NCI-H187 treated with DMSO at 0.1 percent for 48 hours (cell line): ENCODE results near the gene RPS6KA2.
A peak's percentile ranks its signal among the peaks of the same experiment; 100 is the strongest.

Experiments
- DNase-seq: peaks from one replicate; lab custom pipeline; 2025; lab: John Stamatoyannopoulos, UW

The RPS6KA2 gene

DNA sequence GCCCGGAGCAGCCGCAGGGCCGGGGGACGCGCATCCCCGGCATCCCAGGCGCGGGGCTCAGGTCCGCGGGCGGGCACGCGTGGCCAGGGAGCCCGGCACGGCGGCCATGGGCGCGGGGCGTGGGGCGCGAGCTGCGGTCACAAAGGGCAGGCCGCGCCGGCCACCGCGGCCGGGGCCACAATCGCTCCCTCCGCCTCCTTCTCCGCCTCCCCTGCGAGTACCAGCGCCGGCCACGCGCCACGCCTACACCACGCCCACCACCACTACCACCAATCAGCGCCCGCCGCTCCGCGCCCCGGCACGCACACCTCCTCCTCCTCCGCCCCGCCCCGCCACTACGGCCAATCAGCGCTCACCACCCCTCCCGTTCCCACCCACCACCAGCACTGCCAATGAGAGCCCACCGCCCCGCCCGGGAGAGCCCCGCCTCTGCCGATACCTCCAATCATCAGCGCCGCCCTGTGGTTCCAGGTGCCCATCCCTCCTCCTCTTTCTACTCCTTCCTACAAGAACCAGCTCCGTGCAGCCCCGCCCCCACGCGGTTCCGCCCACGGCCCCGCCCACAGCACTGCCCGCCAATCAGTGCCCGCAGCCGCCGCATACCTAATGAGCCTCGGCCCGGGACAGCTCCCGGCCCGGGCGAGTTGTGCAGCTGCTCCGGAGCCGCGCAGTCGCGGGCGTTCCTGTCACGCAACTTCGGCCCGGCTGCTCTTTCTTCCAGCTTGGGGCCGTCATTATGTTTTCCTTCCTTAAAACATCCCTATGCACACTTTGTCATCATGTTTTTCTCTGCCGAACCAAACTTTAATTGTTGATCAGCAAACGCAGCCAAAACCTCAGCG, at the start of gene RPS6KA2:
Gene RPS6KA2, minus strand, starts transcription at position 219 of the 842 bp plus-strand sequence. CDS start 232 bp downstream, outside the sequence.
- DNase-seq = peak; percentile 94

DNA sequence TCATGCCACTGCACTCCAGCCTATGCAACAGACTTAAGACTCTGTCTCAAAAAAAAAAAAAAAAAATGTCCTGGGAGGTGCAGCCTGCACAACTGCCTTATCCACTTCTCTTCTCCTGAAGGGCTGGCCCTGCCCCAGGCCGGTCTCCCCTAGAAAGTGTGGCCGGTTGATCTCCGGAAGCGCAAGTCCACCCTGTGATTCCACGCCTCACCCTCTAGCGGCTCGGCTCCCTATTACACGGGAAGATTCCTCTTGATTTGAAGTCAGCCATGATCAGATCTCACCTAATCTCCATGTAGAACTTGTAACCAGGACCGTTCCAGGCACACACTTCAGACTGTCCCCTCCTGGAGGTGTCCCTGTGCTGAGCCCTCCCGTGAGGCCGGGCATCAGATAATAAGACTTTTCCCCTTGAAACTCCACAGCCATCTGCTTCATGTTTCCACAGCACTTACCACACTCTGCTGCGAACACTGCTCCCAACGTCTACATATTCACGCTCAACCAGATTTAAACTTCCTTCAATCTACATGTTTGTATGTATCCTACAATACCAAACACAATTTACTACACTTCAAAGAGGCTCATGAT, 49.3 kb upstream of the RPS6KA2 start:
- no peak for DNase-seq

DNA sequence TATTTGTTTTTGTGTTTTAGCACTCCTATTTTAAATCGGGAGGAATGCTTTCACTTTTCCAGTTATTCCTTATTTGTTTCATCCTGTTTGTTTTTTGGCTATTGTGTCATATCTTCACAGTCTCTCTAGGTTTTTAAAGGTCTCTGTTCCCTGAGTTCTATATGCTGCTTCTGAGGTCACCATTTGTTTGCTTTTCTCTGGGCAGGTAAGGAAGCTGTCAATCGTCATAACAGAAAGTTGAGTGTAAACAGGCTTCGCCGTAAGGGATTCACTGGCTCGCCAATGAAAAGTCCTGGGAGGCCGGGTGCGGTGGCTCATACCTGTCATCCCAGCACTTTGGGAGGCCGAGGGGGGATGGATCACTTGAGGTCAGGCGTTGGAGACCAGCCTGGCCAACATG, 48.7 kb upstream of the RPS6KA2 start:
- DNase-seq = no peak

DNA sequence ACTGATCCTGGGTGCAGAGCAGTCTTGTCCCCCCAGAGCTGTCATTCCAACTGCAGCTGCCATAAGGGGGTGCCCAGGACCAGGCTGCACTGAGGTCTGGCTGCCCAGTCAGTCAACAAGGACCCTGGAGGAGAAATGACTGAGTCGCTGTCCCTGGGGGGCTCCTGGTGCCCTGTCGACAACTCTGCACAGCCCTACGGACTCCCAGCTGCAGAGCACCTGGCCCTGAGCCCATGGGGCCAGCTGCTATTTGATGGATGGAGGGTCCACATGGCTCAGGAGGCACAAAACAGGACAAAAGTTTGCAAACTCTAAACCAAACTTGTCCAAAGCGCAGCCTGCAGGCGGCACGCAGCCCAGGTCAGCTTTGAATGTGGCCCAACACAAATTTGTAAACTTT, 46.3 kb upstream of the RPS6KA2 start:
- DNase-seq = no peak

DNA sequence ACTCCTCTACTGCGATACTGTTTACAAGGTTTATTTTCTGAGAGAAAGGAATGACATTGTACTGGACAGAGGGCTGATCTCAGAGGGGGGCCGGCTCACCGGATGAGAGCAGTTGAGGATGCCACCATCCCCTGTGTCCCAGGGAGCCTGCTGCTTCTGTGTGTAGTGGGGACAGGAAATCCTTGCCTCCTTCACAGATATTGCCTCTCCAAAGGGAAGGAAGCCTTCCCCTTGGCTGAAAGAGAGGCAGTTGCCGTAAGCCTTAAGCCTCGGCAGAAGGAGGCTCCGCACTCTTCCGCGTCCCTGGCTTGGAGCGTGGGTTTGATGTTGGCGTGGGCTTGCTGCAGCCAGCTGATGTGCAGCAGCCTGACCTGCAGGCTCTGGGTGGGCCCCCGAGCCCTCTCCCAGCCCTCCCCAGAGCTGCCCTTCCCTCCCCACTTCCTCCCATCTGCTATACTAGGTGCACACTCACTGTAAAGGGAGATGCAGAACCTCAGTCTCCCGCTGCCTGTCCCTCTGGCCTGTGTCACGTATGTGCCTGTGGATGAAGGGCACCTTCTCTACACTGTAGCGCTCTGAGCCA, 45.7 kb upstream of the RPS6KA2 start:
- no peak for DNase-seq

DNA sequence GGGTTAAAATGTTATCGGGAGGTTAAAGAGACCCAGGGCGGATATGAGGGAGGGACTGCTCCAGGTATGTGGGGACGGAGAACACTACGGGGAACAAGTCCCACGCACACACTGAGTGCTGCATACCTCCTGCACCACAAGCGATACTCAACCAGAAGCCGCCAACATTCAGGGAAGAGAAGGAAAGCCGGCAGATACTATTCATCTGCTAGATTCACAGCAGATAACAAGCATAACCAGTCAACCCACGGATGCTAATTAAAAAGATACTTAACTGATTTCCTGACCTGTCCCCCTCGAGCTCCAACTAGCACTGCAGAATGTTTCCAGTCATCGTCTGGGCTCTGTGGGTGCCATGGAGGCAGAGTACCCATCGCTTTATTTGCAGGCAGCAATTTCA, 45.1 kb upstream of the RPS6KA2 start:
- no peak for DNase-seq

DNA sequence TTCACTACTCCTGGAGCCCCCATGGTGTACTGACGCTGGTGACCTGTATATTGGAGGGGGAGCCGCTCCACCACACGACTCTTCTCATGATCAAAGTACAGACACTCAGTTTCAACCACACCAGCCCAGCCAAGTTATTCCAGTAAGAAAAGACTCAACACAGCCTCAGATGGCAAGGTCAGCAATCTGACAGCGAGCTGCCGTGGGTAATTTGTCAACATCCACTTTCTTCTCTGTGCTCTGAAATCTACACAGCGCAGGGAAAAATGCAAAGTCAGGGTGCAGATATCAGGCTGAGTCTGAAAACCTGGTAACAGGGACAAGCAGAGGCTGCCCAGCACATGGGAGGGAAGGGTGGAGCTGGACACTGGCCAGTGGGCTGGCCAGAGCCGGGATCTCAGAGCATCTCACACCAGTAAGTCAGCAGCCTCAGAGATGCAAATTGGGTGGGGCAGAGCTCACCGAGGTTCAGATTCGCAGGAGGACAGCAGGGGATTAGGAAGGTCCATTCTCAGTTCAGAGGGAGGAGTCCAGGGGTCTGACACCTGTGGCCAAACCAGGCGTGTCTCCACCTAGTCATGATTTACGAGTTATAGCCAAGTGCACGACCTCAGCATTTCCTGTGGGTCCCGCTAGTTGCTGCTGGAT, 44.5 kb upstream of the RPS6KA2 start:
- DNase-seq = no peak

DNA sequence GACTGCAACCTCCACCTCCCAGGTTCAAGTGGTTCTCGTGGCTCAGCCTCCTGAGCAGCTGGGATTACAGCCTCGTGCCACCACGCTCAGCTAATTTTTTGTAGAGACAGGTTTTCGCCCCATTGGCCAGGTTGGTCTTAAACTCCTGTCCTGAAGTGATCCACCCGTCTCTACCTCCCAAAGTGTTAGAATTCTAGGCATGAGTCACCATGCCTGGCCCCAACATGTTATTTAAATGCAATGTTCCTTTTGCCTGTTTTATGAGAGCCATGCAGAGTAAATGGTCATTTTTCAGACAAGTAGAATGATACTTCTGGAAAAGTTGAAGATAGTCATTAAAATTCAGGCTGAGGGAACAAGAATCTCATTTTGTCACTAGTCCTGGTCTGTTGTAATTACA, 43.8 kb upstream of the RPS6KA2 start:
- no peak for DNase-seq

DNA sequence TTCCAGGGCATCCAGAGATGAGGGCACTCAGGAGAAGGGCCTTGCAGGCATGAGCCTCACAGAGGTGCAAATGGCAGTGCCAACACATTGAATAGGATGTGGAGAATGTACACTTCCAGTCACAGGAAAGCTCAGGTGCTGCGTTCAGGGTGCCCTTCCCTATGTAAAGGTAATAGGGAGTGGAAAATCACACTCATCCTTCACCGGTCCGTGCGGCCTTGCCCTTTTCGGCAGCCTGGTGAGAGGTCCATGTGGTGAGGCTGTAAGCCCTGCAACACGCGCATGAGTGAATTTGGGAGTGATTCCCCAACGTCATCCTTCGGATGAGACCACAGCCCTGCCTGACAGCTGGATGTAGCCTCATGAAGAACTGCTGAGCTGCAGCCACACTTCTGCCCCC, 43.0 kb upstream of the RPS6KA2 start:
- DNase-seq = no peak

DNA sequence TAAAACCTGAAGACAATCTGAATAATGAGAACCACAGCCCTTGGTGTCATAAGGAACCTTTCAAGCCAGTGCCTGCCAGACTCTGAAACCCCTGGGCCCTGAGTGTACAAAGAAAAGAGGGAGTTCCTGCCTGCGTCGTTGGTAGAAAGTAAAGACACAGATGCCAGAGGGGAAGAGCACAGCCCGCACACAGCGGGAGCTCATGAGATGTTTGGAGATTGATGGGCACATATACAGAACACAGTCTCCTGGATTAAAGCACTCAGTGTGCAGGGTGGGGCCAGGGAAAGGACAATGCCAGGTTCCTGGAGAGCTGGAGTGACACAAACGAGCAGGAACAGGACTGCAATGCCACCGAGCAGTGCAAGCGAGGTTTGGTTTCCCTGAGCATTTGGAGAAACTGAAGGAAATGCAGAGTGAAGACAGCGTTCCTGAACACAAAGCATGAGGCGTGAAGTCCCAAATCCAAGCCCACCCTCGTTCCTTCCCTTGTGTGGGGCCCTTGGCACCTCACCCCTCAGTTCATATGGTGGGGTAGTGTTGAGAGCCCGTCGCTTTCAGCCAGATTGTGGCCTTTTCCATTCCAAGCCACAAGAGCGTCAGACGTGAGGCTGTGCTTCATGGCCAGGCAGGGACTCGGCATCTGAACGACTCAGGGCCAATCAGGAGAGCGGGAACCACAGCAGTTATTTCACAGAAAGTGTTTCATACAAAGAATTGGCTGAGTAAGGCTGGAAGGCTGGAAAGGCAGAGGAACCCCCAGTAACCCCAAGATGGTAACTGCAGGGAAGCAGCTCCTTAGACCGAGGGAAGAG, 41.0 kb upstream of the RPS6KA2 start:
- DNase-seq = no peak

DNA sequence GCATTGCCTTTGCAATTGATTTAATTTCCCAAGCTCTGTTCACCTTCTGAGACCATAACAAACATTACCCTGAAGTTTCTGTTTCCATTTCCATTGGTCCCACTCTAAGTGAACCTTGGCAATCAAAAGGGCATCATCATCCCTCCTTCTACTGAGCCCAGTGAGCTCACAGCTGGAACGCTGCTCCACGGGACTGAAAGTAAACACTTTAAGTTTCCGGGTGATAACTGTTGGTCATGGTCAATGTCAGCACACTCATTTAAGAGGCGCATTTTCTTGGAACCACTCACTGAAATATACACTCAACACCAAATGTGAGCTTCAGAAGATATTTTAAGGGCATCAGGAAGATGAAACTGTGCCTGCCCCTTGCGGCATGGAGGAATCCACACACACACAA, 37.1 kb upstream of the RPS6KA2 start:
- DNase-seq = no peak

DNA sequence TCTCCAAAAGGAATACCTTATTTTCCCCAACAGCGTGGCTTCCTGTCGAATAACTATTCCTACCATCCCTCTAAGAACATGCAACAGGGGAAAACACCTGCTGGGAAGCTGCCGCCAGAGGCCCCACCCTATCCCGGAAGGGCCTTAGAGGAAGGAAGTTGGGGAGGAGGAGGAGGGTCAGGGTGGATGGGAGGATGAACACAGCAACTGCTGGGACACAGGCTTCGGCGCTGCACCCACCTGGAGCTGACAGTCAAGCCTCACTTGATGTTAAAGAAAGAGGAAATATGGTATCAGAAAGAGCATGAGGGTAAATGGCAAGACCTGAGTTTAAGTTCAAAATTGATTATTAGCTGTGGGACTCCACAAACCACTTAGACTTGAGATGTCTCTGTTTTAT, 36.5 kb upstream of the RPS6KA2 start:
- no peak for DNase-seq

DNA sequence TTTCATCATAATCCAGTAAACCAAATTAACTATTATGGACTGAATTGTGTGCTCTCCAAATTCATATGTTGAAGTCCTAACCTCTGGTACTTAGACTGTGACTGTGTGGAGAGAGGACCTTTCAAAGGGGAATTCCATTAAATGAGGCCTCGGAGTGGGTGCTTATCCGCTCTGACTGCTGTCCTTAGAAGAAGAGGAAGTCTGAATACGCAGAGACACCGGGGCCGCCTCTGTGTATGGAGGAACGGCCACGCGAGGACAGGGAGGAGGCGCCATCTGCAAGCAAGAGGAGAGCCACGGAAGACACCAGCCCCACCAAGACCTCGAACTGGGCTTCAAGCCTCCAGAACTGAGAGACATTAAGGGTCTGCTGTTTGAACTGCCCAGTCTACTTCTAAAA, 35.6 kb upstream of the RPS6KA2 start:
- DNase-seq = no peak

DNA sequence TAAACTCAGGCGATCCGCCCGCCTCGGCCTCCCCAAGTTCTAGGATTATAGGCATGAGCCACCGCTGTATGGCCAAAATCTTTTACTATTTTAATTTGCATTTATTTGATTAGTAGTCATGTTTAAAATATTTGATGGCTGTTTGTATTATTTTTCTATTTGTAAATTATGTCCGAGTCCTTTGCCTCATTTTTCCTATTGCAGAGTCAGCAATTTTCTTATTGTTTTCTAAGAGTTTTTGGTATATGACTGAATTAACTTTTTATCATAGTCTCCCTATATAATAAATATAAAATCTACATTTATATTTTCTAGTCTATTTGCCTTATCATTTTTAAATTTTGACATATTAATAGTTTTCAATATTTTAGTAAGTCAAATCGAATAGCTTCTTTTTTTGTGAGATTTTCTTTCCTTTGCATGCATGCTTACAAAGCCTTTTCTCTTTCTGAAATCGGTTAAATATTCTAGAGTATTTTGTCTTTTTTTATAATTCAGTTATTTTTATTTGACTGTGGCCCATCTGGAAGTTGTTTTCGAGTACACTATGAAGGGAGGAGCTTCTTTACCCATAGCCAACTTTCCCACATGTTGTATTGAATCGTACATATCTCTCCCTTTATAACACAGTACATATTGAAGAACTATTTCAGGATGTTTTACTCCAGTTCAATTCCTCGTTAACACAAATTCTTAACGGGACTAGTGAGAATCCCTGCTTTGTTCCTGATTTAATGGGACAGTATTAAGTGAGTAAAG, 34.5 kb upstream of the RPS6KA2 start:
- DNase-seq = no peak

DNA sequence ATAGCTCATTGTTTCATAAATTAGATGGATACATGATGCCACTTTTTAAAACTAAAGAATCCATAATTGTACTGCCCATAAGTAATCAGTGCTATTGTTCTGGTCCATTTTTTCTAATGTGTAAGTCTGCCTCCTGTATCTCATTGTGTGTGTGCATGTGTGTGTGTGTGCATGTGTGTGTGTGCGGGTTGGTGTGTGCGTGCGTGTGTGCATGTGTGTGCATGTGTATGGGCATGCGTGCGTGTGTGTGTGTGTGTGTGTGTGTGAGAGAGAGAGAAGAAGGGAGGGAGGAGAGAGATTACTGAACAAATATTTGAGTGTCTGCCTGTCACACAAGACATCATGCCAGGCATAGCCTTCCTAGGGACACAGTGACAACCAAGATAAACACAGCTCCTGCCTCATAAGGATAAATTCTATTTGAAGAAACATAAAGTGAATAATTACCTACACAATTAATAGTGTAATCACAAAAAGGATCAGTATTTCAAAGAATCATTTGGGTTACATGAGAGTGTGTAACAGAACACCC, 33.2 kb upstream of the RPS6KA2 start:
- DNase-seq = no peak

DNA sequence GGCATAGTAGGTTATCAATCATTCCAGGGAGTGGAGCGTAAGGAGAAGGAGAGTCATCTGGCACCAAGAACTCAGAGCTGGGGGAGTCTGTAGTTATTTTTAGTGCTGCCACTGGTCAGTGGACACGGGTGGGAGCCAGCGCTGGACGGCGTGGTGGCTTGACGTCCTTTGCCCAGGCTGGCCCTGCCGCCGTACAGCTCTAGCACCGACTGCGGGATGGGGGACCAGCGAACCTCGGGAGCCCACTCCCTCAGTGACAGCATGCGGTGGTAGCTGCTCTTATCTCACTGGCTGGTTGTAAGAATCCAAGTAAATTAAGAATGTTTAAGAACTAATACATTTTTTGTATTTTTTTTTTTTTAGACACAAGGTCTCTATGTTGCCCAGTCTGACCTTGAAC, 32.5 kb upstream of the RPS6KA2 start:
- no peak for DNase-seq

DNA sequence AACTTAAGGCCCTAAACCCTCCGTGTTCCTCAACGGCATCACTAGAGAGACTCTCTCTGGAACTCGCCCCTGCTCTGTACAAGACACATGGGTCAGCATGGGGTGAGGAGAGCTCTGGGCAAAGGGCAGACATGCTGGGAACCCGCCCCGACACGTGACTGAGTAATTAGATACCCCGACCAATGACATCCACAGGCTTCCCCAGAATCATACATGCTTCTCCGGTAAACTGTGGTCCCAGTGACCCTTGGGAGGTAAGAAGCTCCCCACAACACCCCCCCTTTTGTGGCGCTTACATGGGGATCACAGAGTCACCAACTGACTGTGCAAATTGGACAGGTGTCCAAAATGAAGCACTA, 31.7 kb upstream of the RPS6KA2 start:
- DNase-seq = no peak

DNA sequence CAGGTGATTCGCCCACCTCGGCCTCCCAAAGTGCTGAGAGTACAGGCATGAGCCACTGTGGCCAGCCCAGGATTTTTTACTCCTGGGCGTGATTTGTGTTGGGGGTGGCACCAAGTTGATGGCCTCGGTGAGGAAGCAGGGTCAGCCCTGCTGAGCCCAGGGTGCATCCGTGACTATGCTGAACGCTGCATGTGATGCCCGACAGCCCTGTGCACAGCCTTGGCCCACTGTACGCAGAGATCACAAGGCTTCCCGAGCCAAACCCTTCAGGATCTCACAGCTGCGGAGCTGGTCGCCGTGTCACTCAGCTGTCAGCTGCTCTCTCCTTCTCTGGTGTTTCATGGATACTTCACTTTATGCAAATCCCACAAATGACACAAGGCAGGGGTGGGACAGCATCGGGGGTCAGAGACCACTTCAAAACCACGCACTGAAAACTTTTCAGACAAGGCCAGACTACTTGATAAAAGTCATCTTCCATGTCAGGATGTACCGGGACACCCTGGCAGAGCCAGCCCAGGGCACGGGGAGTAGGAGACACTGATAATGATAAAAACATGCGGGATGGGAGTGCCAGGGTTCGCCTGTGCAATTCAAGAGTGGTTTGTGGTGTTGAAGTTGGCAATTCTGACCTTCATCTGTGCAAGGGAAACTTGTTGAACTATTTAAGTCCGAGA, 31.2 kb upstream of the RPS6KA2 start:
- DNase-seq = no peak

DNA sequence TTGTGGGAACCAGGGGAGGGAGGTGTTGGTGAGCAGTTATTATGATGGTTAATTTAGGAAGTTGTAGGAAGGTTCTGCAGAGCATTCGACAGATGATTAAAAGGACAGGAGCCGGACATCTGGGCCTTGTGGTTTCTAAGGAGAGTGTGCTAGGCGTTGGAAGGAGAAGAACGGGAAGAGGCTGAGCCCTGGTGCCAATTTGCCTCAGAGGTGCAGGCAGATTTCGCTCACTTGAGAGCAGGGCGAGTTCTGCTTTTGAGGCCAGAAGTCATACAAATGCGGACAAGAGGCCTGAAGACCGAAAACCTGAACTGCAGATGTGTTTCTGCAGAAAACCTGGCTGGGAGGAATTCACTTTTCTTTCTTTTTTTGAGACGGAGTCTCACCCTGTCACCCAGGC, 30.5 kb upstream of the RPS6KA2 start:
- DNase-seq = no peak
